ENCODE results near the gene XXYLT1. TPM values are rescaled to one million over a fixed set of nuclear protein-coding genes. Genes with fewer than 3 reads are reported as not detected.

Gene XXYLT1
- polyA plus RNA-seq, 1 donor (not counting 4 experiments of a cell fraction or from before 2014, with no cell fraction given) = 11.1 TPM

DNA sequence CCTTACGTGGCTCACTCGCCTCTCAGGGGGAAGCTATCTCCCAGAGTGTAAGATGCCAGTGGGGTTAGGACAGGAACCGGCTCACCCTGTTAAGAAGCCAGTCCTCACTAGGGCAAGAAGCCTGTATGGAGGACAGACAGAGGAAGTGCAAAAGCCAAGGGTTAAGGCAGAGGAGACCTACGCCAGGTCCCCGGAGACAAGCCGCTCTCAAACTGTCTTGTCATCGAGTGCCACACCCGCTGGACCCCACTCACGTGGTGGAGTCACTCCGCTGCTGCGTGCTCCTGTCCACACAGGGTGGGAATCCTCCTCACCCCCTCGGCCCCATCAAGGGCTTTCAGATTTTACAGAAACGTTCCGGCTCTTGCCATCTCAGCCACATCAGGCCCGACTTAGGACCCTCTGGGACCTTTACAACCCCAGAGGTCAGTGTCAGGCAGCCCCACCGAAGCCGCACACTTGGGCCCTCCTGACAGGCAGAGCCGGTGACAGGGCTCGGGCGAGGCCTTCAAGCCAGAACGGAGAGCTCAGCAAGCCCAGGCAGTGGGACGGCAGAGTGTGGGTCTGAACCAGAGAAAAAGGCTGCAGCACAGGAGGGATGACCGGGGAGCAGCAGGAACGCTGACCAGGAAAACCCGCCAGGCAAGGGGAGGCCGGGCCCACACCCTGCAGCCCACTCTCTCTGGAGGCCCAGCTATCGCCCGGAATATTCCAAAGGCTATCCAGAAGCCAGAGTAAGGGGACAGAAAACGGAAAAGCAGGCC is 61.7 kb downstream of the XXYLT1 start:
- H3K27ac ChIP-seq (ENCODE audit: control insufficient read depth, insufficient read depth, low read length) = no peak overlapping the region
- dilution Hi-C loops (cut with MboI; ENCODE audit: extremely low pct_ligation_motif_present, low sequenced_read_pairs) = no loop called here
- no peak for FAIRE-seq
- H4K20me1 ChIP-seq (ENCODE audit: control insufficient read depth, extremely low read depth, insufficient read depth, low read length) = no peaks in the 10 kb centered on the region
- H3K4me1 ChIP-seq (ENCODE audit: control insufficient read depth, extremely low read depth, insufficient read depth, low read length) = peaks cover 8% of the 10 kb centered on the region
- no peaks in the 10 kb centered on the region for H3K9me3 ChIP-seq (ENCODE audit: control insufficient read depth, low read depth, low read length)
- H3K9me1 ChIP-seq (ENCODE audit: control insufficient read depth, extremely low read depth, insufficient read depth, low read length) = no peaks in the 10 kb centered on the region
- peaks cover 2% of the 10 kb centered on the region for H3K79me2 ChIP-seq (ENCODE audit: control insufficient read depth, insufficient read depth, low read length)
- H3K4me2 ChIP-seq (ENCODE audit: control insufficient read depth, extremely low read depth, insufficient read depth, low read depth, low read length) = no peak overlapping the region
- no peaks in the 10 kb centered on the region for H3K27me3 ChIP-seq (ENCODE audit: control insufficient read depth, extremely low read depth, insufficient read depth, low read length)
- no peak overlapping the region for H2AFZ ChIP-seq (ENCODE audit: control insufficient read depth, low read length)
- TF ChIP-seq EZH2 (IDR thresholded peaks at IDR 0.05; ENCODE audit: low read length) = no peak
- TF ChIP-seq, protein P1, sequence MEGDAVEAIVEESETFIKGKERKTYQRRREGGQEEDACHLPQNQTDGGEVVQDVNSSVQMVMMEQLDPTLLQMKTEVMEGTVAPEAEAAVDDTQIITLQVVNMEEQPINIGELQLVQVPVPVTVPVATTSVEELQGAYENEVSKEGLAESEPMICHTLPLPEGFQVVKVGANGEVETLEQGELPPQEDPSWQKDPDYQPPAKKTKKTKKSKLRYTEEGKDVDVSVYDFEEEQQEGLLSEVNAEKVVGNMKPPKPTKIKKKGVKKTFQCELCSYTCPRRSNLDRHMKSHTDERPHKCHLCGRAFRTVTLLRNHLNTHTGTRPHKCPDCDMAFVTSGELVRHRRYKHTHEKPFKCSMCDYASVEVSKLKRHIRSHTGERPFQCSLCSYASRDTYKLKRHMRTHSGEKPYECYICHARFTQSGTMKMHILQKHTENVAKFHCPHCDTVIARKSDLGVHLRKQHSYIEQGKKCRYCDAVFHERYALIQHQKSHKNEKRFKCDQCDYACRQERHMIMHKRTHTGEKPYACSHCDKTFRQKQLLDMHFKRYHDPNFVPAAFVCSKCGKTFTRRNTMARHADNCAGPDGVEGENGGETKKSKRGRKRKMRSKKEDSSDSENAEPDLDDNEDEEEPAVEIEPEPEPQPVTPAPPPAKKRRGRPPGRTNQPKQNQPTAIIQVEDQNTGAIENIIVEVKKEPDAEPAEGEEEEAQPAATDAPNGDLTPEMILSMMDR (optimal IDR thresholded peaks at IDR 0.05 in 1 of 3, IDR thresholded peaks at IDR 0.05 in 1 of 3, conservative IDR thresholded peaks at IDR 0.05 in 1 of 3; ENCODE audit: extremely low read depth in 1 of 3, insufficient read depth in 2 of 3, low read length in 3 of 3) = no peak
- no peak overlapping the region for H3K4me3 ChIP-seq (ENCODE audit: control insufficient read depth in 2 of 3, extremely low read depth in 1 of 3, insufficient read depth in 2 of 3, low read depth in 1 of 3, low read length in 3 of 3)
- no peak overlapping the region for H3K9ac ChIP-seq (ENCODE audit: control insufficient read depth, extremely low read depth, insufficient read depth, low read length)
- no peak for DNase-seq (ENCODE audit: low read depth, low spot score)
- no peaks in the 10 kb centered on the region for H3K36me3 ChIP-seq (ENCODE audit: control insufficient read depth in 2 of 2, extremely low read depth in 1 of 2, insufficient read depth in 2 of 2, low read length in 2 of 2)

DNA sequence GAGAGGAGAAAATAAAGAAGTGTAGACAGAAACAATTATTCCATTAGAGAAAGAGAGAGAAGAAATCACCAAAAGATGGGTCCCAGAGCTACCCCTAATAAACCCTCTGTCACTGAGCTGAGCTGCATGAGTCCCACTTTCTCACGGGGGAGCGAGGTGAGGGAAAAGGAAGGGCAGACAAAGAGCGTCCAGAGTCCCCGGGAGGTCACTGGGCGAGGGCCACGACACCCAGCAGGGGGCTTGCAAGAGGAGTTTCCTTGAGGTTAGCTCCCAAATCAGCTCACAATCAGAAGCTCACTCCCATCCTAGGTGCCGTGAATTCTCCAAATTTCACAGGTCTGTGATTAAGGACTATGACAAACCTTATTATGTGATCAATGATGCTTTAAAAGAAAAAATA is 62.3 kb downstream of the XXYLT1 start:
- peaks cover 8% of the 10 kb centered on the region for H3K4me1 ChIP-seq (ENCODE audit: control insufficient read depth, extremely low read depth, insufficient read depth, low read length)
- DNase-seq (ENCODE audit: low read depth, low spot score) = no peak
- H3K9me3 ChIP-seq (ENCODE audit: control insufficient read depth, low read depth, low read length) = no peaks in the 10 kb centered on the region
- H3K27ac ChIP-seq (ENCODE audit: control insufficient read depth, insufficient read depth, low read length) = no peak overlapping the region
- H3K4me3 ChIP-seq (ENCODE audit: control insufficient read depth in 2 of 3, extremely low read depth in 1 of 3, insufficient read depth in 2 of 3, low read depth in 1 of 3, low read length in 3 of 3) = no peak overlapping the region
- TF ChIP-seq, protein P1 (optimal IDR thresholded peaks at IDR 0.05 in 1 of 3, IDR thresholded peaks at IDR 0.05 in 1 of 3, conservative IDR thresholded peaks at IDR 0.05 in 1 of 3; ENCODE audit: extremely low read depth in 1 of 3, insufficient read depth in 2 of 3, low read length in 3 of 3) = no peak
- no peak for TF ChIP-seq EZH2 (IDR thresholded peaks at IDR 0.05; ENCODE audit: low read length)
- H4K20me1 ChIP-seq (ENCODE audit: control insufficient read depth, extremely low read depth, insufficient read depth, low read length) = no peaks in the 10 kb centered on the region
- no peaks in the 10 kb centered on the region for H3K36me3 ChIP-seq (ENCODE audit: control insufficient read depth in 2 of 2, extremely low read depth in 1 of 2, insufficient read depth in 2 of 2, low read length in 2 of 2)
- H3K79me2 ChIP-seq (ENCODE audit: control insufficient read depth, insufficient read depth, low read length) = peaks cover 2% of the 10 kb centered on the region
- no peak for FAIRE-seq
- no peaks in the 10 kb centered on the region for H3K27me3 ChIP-seq (ENCODE audit: control insufficient read depth, extremely low read depth, insufficient read depth, low read length)
- H3K9me1 ChIP-seq (ENCODE audit: control insufficient read depth, extremely low read depth, insufficient read depth, low read length) = no peaks in the 10 kb centered on the region
- no peak overlapping the region for H2AFZ ChIP-seq (ENCODE audit: control insufficient read depth, low read length)
- no peak overlapping the region for H3K4me2 ChIP-seq (ENCODE audit: control insufficient read depth, extremely low read depth, insufficient read depth, low read depth, low read length)
- dilution Hi-C loops (cut with MboI; ENCODE audit: extremely low pct_ligation_motif_present, low sequenced_read_pairs) = no loop called here
- H3K9ac ChIP-seq (ENCODE audit: control insufficient read depth, extremely low read depth, insufficient read depth, low read length) = no peak overlapping the region
